ENCODE results near the gene DTX3L. TPM values are rescaled to one million over a fixed set of nuclear protein-coding genes. Genes with fewer than 3 reads are reported as not detected.

The DTX3L gene
- 38.7 and 55.8 TPM in 2 replicates for total RNA-seq (2014; rRNA removed; shearing (Covaris generic); ENCODE audit: low replicate concordance)

DNA sequence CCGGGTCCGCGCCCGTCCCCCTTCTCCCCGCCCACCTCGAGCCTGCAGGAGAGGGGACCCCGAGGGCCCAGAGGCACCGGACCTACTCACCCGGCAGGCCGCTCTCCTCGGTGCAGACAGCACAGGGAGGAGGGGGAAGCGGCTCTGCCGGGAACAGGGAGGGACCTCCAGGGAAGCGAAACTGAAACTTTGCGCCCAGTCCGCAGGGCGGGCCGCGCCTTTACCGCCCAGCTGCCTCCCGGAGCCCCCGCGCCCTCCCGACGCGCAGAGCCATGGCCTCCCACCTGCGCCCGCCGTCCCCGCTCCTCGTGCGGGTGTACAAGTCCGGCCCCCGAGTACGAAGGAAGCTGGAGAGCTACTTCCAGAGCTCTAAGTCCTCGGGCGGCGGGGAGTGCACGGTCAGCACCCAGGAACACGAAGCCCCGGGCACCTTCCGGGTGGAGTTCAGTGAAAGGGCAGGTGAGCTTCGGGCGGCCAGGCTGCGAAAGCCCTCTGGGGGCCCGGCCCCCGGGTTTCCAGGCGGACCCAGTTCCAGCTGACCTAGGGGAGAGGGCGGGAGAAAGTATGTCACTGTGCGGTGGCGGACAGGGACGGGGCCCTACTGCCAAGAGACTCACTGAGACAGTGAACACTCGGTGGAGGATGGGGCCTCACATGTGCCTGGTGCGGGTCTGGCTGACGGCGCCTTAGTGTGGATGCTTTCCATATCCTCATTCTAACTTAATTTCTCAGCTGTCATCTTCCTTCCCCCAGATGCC is at the start of gene DTX3L, which contains the start of gene PARP9:
TSS of gene DTX3L (plus strand) at position 184 of the 758 bp plus-strand sequence. CDS start at position 273, 89 bp downstream.
TSS of gene PARP9 (minus strand) at position 146 of the 758 bp plus-strand sequence. CDS start 4,680 bp downstream, outside the sequence.
- H3K27ac ChIP-seq (ENCODE audit: low read length), result peak within 1 kb of the TSS; percentile 89
- peak; percentile 86 for DNase-seq
- peak within 1 kb of the TSS; percentile 89 for H3K4me2 ChIP-seq (ENCODE audit: low read depth, low read length, poor library complexity, severe bottlenecking)
- no peaks in the 10 kb centered on the region for H3K9me2 ChIP-seq (replicated peaks; ENCODE audit: insufficient read depth, low read length)
- peaks cover 26% of the 10 kb centered on the region for H3K79me2 ChIP-seq (ENCODE audit: low read length)
- peak within 1 kb of the TSS; percentile 89 for H3K9ac ChIP-seq (ENCODE audit: low read length)
- H4K20me1 ChIP-seq (ENCODE audit: insufficient read depth, low read depth, low read length), result no peaks in the 10 kb centered on the region
- no peaks in the 10 kb centered on the region for H3K27me3 ChIP-seq (ENCODE audit: low read length)
- H3K36me3 ChIP-seq (ENCODE audit: insufficient read depth, low read length), result peaks cover 9% of the 10 kb centered on the region
- H3K9me3 ChIP-seq (ENCODE audit: low read length), result no peaks in the 10 kb centered on the region
- peaks cover 47% of the 10 kb centered on the region for H3K4me1 ChIP-seq (ENCODE audit: low read length)
- peak within 1 kb of the TSS; percentile 74 for H3K4me3 ChIP-seq (ENCODE audit: low read length)
- H2AFZ ChIP-seq (ENCODE audit: low read length), result peak within 1 kb of the TSS; percentile 71

DNA sequence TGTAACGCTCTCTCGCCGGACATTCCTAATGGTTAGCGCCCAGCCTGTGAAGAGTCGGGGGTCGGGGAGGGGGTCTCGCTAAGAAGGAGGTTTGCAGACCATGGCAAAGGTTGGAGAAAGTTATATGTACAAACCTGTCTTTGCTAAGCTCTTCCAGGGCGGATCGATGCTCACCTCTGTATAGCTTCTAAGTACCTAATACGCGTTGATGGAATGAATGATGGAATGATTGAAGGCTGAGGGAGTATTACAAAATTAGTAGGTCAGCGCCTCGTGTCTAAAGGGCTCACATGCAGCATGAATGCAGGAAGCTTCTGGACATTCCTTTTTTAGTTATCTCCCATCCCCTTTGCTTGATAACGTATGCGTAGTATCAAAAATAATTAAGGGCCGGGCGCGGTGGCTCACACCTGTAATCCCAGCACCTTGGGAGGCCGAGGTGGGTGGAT is 49.1 kb upstream of the DTX3L start:
- H3K36me3 ChIP-seq (ENCODE audit: insufficient read depth, low read length), result peaks cover 27% of the 10 kb centered on the region; the same call in 1 of the 2 replicates
- DNase-seq, result no peak
- H3K9me3 ChIP-seq (ENCODE audit: low read length), result no peaks in the 10 kb centered on the region
- peaks cover 32% of the 10 kb centered on the region for H4K20me1 ChIP-seq (ENCODE audit: insufficient read depth, low read depth, low read length)
- peak overlapping the region; percentile 85 for H2AFZ ChIP-seq (ENCODE audit: low read length)
- no peak overlapping the region for H3K27ac ChIP-seq (ENCODE audit: low read length)
- H3K79me2 ChIP-seq (ENCODE audit: low read length), result peaks cover 42% of the 10 kb centered on the region
- peak overlapping the region; percentile 82 for H3K4me3 ChIP-seq (ENCODE audit: low read length)
- peak overlapping the region; percentile 85 for H3K4me2 ChIP-seq (ENCODE audit: low read depth, low read length, poor library complexity, severe bottlenecking)
- H3K27me3 ChIP-seq (ENCODE audit: low read length), result no peaks in the 10 kb centered on the region
- H3K9me2 ChIP-seq (replicated peaks; ENCODE audit: insufficient read depth, low read length), result no peaks in the 10 kb centered on the region
- H3K4me1 ChIP-seq (ENCODE audit: low read length), result peaks cover 26% of the 10 kb centered on the region
- H3K9ac ChIP-seq (ENCODE audit: low read length), result peak overlapping the region; percentile 86

DNA sequence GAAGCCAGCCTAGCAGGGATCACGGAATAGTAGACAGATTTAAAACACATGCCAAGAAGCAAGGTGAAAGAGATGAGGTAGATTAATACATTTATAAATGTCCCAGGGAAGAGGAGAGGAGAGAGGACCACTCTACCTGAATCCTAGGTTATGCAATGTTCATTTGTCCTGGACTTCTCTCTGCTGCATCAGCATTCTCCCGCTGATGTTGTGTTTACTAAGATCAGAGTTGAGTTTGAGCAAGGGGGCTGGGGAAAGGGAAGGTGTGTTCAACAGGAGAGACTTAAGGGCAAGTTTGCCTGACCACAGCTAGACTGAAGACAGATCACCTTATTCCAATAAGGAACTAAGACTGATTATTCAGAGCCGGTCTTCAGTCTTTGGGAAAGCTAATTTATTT is 48.3 kb upstream of the DTX3L start:
- peak overlapping the region; percentile 56 for H2AFZ ChIP-seq (ENCODE audit: low read length)
- no peak overlapping the region for H3K4me2 ChIP-seq (ENCODE audit: low read depth, low read length, poor library complexity, severe bottlenecking)
- peaks cover 33% of the 10 kb centered on the region for H3K79me2 ChIP-seq (ENCODE audit: low read length)
- no peak overlapping the region for H3K4me3 ChIP-seq (ENCODE audit: low read length)
- H3K27me3 ChIP-seq (ENCODE audit: low read length), result no peaks in the 10 kb centered on the region
- no peak overlapping the region for H3K9ac ChIP-seq (ENCODE audit: low read length)
- peaks cover 31% of the 10 kb centered on the region for H4K20me1 ChIP-seq (ENCODE audit: insufficient read depth, low read depth, low read length)
- H3K36me3 ChIP-seq (ENCODE audit: insufficient read depth, low read length), result peaks cover 18% of the 10 kb centered on the region; the same call in 1 of the 2 replicates
- no peak for DNase-seq
- no peak overlapping the region for H3K27ac ChIP-seq (ENCODE audit: low read length)
- H3K4me1 ChIP-seq (ENCODE audit: low read length), result peaks cover 26% of the 10 kb centered on the region
- no peaks in the 10 kb centered on the region for H3K9me3 ChIP-seq (ENCODE audit: low read length)
- no peaks in the 10 kb centered on the region for H3K9me2 ChIP-seq (replicated peaks; ENCODE audit: insufficient read depth, low read length)

DNA sequence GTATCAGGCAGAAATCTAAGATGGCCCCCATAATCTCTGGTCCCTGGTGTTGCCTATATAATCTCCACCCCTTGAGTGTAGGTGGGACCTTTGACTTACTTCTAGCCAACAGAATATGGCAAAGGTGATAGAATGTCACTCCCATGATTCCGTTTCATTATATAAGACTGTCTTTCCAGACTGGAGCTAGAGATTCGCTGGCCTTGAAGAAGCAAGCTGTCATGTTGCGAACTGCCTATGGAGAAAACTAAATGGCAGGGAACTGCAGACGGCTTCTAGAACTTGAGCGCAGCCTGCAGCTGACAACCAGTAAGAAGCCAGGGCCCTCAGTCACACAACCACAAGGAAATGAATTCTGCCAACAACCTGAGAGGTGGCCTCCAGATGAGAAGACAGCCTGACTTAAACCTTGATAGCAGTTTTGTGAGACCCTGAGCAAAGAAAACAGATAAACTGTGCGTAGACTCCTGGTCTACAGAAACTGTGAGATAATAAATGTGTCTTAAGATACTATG is 47.2 kb upstream of the DTX3L start:
- Histone ChIP-seq H3K4me3 (ENCODE audit: low read length) (no peak overlapping the region), H3K27me3 (ENCODE audit: low read length) (no peaks in the 10 kb centered on the region), H3K4me1 (ENCODE audit: low read length) (peaks cover 26% of the 10 kb centered on the region), H2AFZ (ENCODE audit: low read length) (peak overlapping the region; percentile 56; the same call in 1 of the 2 replicates), H3K79me2 (ENCODE audit: low read length) (peaks cover 23% of the 10 kb centered on the region), H4K20me1 (ENCODE audit: insufficient read depth, low read depth, low read length) (peaks cover 21% of the 10 kb centered on the region), H3K27ac (ENCODE audit: low read length) (no peak overlapping the region), H3K36me3 (ENCODE audit: insufficient read depth, low read length) (peaks cover 10% of the 10 kb centered on the region; the same call in 1 of the 2 replicates), H3K4me2 (ENCODE audit: low read depth, low read length, poor library complexity, severe bottlenecking) (no peak overlapping the region), H3K9ac (ENCODE audit: low read length) (no peak overlapping the region), H3K9me3 (ENCODE audit: low read length) (no peaks in the 10 kb centered on the region), H3K9me2 (replicated peaks; ENCODE audit: insufficient read depth, low read length) (no peaks in the 10 kb centered on the region)
- no peak for DNase-seq

DNA sequence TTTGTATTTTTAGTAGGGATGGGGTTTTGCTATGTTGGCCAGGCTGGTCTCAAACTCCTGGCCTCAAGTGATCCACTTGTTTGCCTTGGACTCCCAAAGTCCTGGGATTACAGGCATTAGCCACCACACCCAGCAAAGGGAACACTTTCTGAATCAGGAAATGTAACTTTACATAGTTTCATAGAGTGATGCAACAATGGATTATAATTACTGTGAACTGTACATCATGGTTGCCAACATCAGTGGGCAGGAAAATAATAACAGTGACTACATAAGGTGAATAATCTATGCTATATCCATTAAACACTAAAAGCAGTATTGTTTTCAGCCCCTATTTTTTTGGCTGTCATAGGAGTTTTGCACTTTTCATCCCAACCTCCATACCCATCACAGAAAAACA is 44.4 kb upstream of the DTX3L start:
- no peak overlapping the region for H3K27ac ChIP-seq (ENCODE audit: low read length)
- H3K9me3 ChIP-seq (ENCODE audit: low read length), result no peaks in the 10 kb centered on the region
- H3K9me2 ChIP-seq (replicated peaks; ENCODE audit: insufficient read depth, low read length), result no peaks in the 10 kb centered on the region
- no peaks in the 10 kb centered on the region for H3K36me3 ChIP-seq (ENCODE audit: insufficient read depth, low read length)
- H3K4me2 ChIP-seq (ENCODE audit: low read depth, low read length, poor library complexity, severe bottlenecking), result no peak overlapping the region
- H4K20me1 ChIP-seq (ENCODE audit: insufficient read depth, low read depth, low read length), result no peaks in the 10 kb centered on the region
- H3K79me2 ChIP-seq (ENCODE audit: low read length), result no peaks in the 10 kb centered on the region
- no peaks in the 10 kb centered on the region for H3K27me3 ChIP-seq (ENCODE audit: low read length)
- H2AFZ ChIP-seq (ENCODE audit: low read length), result 0 out of 2 replicates have a peak overlapping the region, but pooled peaks have one; percentile 48
- DNase-seq, result no peak
- peaks cover 13% of the 10 kb centered on the region for H3K4me1 ChIP-seq (ENCODE audit: low read length)
- no peak overlapping the region for H3K4me3 ChIP-seq (ENCODE audit: low read length)
- no peak overlapping the region for H3K9ac ChIP-seq (ENCODE audit: low read length)

DNA sequence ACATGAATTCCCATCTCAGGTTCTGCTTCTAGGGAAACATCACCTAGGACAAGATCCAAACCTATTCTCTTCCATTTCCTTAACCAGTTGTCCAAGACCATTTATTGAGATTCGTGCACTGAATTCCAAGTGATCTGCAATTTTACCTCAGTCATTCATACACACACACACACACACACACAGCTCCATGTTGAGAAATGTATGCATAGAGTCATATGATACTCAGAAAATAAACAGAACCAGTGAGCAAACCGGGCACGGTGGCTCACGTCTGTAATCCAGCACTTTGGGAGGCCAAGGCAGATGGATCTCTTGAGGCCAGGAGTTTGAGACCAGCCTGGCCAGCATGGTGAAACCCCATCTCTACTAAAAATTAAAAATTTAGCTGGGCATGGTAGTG is 43.3 kb upstream of the DTX3L start:
- H2AFZ ChIP-seq (ENCODE audit: low read length), result no peak overlapping the region
- no peaks in the 10 kb centered on the region for H3K79me2 ChIP-seq (ENCODE audit: low read length)
- H3K9me2 ChIP-seq (replicated peaks; ENCODE audit: insufficient read depth, low read length), result no peaks in the 10 kb centered on the region
- no peak overlapping the region for H3K4me3 ChIP-seq (ENCODE audit: low read length)
- H3K4me1 ChIP-seq (ENCODE audit: low read length), result peaks cover 10% of the 10 kb centered on the region
- no peaks in the 10 kb centered on the region for H3K9me3 ChIP-seq (ENCODE audit: low read length)
- H3K27me3 ChIP-seq (ENCODE audit: low read length), result no peaks in the 10 kb centered on the region
- H3K9ac ChIP-seq (ENCODE audit: low read length), result no peak overlapping the region
- H3K27ac ChIP-seq (ENCODE audit: low read length), result no peak overlapping the region
- H3K4me2 ChIP-seq (ENCODE audit: low read depth, low read length, poor library complexity, severe bottlenecking), result no peak overlapping the region
- H4K20me1 ChIP-seq (ENCODE audit: insufficient read depth, low read depth, low read length), result no peaks in the 10 kb centered on the region
- DNase-seq, result no peak
- H3K36me3 ChIP-seq (ENCODE audit: insufficient read depth, low read length), result no peaks in the 10 kb centered on the region

DNA sequence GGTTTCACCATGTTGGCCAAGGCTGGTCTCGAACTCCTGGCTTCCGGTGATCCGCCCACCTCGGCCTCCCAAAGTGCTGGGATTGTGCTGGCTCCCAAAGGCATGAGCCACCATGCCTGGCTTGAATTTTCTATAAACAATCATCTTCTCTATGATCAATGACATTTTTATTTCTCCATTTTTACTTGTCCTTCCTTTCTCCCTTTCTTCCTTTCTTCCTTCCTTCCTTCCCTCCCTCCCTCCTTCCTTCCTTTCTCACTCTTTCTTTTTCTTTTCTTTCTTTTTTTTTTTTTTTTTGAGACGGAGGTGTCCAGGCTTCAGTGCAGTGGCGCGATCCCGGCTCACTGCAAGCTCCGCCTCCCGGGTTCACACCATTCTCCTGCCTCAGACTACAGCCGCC is 40.8 kb upstream of the DTX3L start:
- Histone ChIP-seq H4K20me1 (ENCODE audit: insufficient read depth, low read depth, low read length) (no peaks in the 10 kb centered on the region), H3K27ac (ENCODE audit: low read length) (no peak overlapping the region), H3K4me3 (ENCODE audit: low read length) (no peak overlapping the region), H3K9me2 (replicated peaks; ENCODE audit: insufficient read depth, low read length) (no peaks in the 10 kb centered on the region), H3K36me3 (ENCODE audit: insufficient read depth, low read length) (no peaks in the 10 kb centered on the region), H2AFZ (ENCODE audit: low read length) (no peak overlapping the region), H3K9ac (ENCODE audit: low read length) (no peak overlapping the region), H3K79me2 (ENCODE audit: low read length) (no peaks in the 10 kb centered on the region), H3K27me3 (ENCODE audit: low read length) (no peaks in the 10 kb centered on the region), H3K4me1 (ENCODE audit: low read length) (peaks cover 10% of the 10 kb centered on the region), H3K4me2 (ENCODE audit: low read depth, low read length, poor library complexity, severe bottlenecking) (no peak overlapping the region), H3K9me3 (ENCODE audit: low read length) (no peaks in the 10 kb centered on the region)
- no peak for DNase-seq

DNA sequence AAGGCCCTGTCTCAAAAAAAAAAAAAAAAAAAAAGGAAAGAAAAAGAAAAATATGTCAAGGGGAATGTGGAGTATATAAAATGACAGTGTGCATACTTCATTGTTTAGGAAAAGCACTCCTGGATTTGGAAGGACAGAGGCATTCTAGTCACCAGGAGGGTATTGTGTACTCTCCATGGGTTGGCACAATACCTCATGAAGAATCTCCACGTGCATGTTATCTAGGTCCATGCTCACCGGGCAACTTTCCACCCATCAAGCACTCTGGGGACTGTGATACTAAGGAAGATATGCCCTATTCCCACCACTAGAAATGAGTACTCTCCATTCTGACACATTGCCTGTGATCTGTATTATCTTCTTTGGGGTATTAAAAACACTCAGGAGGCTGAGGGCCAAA is 34.0 kb upstream of the DTX3L start:
- no peaks in the 10 kb centered on the region for H3K4me1 ChIP-seq (ENCODE audit: low read length)
- no peaks in the 10 kb centered on the region for H4K20me1 ChIP-seq (ENCODE audit: insufficient read depth, low read depth, low read length)
- H3K79me2 ChIP-seq (ENCODE audit: low read length), result no peaks in the 10 kb centered on the region
- peaks cover 5% of the 10 kb centered on the region; the same call in 1 of the 2 replicates for H3K36me3 ChIP-seq (ENCODE audit: insufficient read depth, low read length)
- H3K27ac ChIP-seq (ENCODE audit: low read length), result no peak overlapping the region
- DNase-seq, result no peak
- no peak overlapping the region for H3K4me3 ChIP-seq (ENCODE audit: low read length)
- no peaks in the 10 kb centered on the region for H3K9me3 ChIP-seq (ENCODE audit: low read length)
- no peaks in the 10 kb centered on the region for H3K9me2 ChIP-seq (replicated peaks; ENCODE audit: insufficient read depth, low read length)
- no peak overlapping the region for H3K4me2 ChIP-seq (ENCODE audit: low read depth, low read length, poor library complexity, severe bottlenecking)
- H3K9ac ChIP-seq (ENCODE audit: low read length), result no peak overlapping the region
- no peak overlapping the region for H2AFZ ChIP-seq (ENCODE audit: low read length)
- H3K27me3 ChIP-seq (ENCODE audit: low read length), result no peaks in the 10 kb centered on the region

Data from Karpas-422 (cell line).